NCI-H345 (cell line): ENCODE data around the gene BEST3.
"Not testable (repeated sequence)": the region's sequence is repeated elsewhere in the genome, so short reads cannot be mapped to it uniquely, and the experiment has no call there.

Experiments used
- DNase-seq: peaks from one replicate; lab custom pipeline; 2025; lab: John Stamatoyannopoulos, UW

The BEST3 gene

DNA sequence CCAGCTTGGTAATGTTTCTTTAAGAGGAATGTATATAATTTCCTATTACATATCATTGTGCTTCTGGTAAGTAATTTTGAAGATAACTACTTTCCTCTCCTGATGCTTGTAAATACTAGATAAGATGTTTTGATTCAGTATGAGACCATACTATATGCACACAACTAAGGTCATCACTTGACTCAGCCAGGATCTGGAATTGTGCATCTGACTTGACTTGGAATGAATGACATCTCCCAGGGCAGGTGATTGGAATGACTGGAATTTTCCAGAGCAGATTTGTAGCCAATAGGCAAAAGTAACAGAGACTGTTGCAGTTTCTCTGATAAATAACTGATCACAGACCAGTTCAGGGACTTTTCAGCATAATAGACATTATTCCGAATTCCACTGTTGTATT is 11.1 kb downstream of the BEST3 start:
- no peak for DNase-seq

DNA sequence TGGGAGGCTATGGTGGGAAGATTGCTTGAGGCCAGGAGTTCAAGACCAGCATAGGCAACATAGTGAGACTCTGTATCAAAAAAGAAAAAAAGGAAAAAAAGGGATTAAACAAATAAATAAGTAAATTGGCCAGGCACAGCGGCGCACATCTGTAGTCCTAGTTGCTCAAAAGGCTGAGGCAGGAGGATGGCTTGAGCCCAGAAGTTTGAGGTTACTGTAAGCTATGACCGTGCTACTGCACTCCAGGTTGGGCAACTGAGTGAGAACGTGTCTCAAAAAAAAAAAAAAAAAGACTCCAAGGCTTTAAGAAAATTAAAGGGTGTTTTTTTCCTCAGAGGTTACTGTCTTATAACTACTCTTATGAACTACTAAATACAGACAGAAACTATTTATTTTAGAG is 11.7 kb downstream of the BEST3 start:
- DNase-seq, result no peak

DNA sequence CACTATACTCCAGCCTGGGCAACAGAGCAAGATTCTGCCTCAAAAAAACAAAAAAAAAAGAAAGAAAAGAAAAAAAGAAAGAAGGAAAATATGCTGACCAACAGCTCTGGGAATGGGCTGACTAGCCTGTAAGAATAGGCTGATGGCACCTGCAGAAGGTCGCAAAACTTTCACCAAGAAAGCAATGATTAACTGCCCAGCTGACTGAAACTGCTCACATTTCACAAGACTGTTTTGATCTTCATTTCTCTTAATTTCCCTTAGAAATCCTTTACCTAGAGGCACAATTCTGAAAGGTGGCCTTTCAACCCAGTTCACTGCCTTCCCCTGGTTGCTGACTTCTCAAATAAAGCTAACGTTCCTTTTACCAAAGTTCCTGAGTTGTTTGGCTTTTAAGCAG is 12.4 kb downstream of the BEST3 start:
- no peak for DNase-seq

DNA sequence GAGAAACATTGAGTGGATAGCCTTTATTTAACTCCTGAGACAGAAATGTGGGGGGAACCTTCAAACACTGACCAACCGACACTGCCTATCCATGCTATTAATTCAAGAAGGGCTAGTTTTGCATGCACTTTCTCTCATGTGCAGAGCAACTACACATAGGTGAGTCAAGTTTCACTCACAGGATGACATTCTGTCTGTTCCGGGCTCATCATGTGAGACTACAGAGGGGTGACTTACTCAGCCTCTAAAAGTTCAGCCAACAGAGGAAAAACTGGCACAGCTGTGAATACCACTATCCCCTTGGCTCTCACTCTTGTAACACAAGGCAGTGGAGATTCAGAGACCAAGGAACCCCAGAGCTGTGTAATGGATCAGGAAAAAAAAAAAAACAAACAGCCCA is 13.3 kb downstream of the BEST3 start:
- no peak for DNase-seq

DNA sequence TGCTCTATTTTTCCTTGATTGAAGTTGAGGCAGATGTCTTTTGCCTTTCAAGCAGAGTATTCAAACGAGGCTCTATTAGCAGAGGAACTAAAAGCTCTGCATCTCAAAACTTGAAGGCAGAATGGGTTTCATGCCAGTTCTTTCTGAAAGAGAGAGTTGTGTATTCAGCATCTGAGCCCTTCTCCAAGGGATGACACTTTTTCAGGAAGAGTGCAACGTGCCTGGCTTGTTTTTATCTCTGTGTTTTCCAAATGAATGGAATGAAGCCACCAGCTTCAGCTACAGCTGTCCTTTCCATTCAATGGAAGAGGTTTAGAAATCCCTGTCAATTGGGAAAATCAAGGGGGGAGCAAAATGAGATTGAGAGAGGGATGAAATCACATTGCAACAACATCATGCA is 14.6 kb downstream of the BEST3 start:
- DNase-seq, result no peak

DNA sequence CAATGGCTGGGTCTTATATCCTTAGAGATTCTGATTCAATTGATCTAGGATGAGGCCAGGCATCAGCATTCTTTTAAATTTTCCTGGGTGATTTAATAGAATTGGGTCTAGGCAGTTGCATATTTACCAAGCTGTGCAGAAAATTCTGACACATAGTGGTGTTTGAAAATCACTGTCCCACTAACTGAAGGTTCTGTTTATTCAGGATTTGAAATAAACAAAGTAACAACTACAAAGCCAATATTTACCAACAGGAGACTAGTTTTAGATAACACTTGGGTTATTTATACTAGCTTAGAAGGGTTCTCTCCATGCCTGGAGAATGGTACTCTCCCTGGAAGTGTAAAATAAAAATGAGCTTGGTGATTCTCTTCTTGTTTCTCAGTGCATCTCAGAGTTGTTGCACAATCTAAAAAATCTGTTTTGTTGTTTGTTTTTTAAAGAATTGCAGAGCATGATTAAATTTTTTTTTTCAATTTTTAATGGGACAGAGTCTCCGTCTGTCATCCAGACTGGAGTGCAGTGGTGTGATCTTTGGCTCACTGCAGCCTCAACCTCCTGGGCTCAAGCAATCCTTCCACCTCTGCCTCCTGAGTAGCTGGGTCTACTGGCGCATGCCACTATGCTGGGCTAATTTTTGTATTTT is 16.9 kb downstream of the BEST3 start:
- DNase-seq, result no peak

DNA sequence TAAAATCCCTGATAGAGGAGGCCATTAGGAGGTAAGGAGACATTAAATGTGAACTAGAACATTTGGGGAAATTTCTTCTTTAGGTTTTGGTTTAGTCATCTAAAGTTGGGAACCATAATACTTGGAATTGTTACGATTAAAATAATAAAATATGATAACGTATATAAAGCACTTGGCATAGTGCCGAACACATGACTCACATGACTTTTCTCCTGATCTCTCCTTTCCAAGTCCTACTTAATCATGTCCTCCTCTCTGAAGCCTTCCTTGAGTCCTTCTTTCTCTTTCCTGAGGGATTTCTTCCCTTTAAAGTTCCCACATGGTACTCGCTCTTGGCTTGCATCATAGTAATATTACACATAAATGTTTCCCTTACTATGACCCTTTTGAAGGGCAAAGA is 20.0 kb downstream of the BEST3 start:
- DNase-seq, result no peak

DNA sequence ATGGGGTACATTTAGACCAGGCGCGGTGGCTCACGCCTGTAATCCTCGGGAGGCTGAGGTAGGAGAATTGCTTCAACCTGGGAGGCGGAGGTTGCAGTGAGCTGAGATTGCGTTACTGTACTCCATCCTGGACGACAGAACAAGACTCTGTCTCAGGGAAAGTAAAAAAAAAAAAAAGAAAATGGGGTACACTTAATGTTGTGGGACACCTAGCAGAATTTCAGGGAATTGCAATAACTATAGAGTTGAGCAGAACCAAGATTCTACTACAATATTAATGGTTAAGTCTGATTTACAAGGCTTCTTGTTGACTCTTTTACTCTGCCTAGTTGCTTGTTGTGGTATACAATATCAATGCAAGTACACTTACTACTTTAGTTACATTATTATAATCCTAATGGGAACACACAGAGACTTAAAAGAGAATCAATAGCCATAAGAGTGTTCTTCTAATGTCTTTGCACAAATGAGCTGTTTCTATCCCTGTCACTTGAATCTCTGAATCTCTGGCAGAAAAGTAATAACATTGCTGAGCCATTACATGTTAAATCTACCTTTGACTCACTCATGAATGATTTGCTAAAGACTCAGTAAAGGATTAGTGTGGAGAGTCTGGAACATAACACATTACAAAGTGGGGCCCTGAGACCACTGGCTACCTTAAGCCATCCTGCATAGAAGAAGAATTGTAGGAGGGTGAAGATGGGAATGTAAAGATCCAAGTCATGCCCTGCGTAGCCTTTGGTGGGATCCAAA is 22.7 kb downstream of the BEST3 start:
- no peak for DNase-seq

DNA sequence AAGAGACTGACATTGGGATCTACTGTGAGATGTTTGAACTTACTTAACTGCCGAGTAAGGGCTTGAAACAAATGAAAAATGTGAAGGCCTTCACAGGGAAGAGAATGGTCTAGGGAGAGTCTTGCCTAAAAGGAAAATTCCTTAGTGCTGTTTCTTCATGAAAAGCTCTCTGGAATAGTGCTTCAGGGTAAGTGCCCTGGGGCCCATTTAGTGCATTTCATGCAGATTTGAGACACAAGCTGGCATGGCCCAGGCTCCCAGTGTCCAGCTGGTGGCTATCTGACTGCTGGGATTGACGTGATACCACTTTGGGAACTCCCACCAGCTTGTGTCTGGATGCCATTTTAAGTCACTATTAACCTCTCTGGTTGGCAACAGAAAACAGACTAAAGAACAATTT is 26.9 kb downstream of the BEST3 start:
- no peak for DNase-seq

DNA sequence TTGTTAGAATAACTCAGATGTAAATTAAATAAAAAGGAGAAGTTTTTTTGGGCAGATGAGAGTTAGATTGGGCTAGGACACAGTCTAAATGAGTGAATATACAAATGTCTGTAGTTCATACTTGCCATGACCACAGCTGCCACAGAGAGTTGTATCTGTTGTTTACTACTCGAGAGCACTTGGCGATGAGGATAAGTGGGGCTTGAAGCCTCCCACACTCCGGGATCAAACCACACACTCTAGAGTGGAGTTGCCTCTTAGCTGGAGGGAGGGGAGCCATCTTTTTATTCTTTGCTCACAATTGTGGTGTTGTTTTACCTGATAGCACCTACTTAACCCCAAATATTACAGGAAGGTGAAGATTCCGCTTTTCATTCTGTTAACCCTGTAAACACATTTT is 27.5 kb downstream of the BEST3 start:
- DNase-seq, result peak; percentile 29

DNA sequence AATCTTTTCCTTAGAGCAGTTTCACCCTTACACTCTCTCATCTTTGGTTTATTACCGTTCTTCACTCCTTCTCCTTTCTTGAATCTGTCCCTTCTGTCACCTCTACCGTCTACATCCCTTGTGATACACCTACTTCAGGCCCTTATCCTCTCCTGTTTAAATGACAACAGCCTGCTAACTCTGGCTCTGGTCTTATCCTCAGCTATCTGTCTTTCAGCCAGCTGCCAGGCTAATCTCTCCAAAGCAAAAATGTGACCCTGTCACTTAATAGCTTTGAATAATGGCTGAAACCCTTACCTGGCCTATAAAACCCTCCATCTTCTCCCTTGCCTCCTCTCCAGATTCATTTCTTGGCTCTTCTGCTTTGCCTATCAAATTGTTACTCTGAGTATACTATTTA is 32.3 kb downstream of the BEST3 start:
- no peak for DNase-seq

DNA sequence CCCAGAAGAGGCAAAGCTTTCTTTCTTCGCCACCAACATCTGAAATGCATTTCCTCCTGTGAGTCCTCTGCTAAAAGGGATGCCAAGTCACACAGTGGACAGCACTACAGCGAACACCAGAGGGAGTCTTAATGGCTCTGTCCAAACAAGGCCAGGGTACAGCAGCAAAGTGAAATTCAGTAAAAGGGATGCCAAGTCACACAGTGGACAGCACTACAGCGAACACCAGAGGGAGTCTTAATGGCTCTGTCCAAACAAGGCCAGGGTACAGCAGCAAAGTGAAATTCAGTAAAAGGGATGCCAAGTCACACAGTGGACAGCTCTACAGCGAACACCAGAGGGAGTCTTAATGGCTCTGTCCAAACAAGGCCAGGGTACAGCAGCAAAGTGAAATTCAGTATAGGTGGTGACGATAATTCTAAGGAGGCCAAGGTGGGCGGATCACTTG is 34.1 kb downstream of the BEST3 start:
- not testable (repeated sequence) for DNase-seq

DNA sequence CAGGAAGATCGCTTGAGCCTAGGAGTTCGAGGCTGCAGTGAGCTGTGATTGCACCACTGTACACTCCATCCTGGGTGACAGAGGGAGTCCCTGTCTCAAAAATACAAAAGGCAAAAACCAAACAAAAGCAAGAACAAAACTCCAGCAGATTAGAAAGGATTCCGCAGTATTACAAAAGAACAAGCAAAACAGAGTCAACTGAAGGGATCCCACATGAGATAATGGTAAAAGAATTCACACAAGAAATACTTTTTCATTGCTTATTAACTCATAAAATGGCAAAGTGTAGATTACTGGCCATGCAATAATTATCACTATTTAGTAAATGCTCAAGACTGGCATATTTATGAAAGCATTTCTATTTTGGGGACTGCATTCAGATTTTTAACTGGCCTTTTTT is 35.4 kb downstream of the BEST3 start:
- no peak for DNase-seq

DNA sequence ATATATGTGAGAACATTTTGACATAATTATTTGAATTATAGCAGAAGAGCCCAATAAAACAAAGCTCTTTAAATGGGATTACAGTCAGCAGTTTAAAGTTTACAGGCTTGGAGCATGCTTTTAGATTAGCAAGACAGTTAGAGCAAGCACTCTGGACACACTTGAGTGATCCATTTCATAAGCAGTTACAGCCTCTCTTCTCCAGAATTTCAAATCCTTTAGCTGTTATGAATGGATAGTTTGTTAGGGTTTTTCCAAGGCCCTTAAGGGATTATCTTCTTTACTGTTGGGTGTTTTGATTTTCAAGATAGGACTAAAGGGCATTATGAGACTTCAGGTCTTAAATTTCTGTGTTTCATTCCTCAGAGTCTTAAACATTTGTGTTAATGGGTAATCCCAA is 36.3 kb downstream of the BEST3 start:
- no peak for DNase-seq

DNA sequence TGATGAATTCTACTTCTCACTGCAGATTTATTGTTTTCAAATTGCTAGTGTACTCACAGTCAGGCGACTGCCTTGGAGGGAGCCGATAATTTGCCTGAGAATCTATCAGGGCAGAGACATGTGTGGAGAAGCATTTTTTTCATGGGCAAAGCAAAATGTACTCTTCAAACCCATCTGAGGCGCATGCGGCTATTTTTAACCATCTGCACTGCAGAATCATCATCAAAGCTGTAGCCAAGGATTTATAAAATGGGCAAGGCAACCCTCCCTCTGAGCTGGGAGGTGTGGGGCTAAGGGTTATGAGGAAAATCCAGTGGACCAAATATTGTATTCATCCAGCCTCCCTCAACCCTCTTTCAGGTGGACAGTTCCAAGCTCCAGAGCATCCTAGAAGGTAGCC is 37.7 kb downstream of the BEST3 start:
- no peak for DNase-seq

DNA sequence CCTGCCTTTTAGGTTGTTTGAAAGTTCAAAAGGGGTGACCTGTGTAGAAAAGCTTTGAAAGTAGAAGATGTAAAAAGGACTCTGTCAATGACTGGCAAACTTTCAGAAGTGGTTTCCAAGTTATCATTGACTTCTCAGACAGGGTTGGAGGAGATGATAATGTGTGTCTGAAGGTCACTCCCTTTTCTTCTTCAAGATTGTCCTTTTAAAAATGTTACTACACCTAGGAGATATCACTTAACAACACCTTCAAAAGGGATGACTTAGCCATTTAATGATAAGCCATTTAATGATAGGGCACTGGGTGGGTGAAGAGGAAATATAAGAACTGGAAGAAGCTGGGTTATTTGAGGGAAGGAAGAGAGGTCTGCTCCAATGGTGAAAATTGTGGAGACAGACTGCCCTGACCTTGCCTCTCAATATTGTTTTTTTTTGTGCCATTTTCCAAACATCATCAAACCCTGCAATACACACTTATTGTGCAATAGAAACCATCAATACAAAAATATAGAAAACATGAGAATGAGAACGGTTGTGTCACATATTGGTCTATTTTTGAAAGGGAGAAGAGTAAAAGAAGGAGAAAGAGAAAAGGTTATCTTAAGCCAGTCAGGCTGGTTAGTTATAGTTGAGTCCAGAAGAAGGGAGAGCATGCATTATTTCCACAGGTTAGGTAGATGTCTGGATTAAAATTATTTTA is 38.8 kb downstream of the BEST3 start:
- no peak for DNase-seq

DNA sequence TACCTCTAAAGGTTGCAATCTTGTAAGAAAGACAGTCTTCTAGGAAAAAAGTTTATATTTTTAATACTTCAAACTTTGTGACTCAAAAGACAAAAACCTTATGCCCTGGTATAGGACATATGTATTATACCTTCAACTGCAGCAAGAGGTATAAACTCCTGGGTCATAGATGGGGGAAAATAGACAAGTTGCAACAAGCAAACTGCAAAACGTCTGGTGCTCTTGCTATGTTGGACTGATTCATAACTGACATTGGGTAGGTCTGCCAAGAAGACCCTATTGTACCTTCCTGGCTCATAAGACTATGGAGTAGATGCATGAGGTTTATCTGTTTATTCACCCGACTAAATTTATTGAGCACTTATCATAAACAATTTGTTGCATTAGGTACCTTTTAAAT is 40.9 kb downstream of the BEST3 start:
- no peak for DNase-seq

DNA sequence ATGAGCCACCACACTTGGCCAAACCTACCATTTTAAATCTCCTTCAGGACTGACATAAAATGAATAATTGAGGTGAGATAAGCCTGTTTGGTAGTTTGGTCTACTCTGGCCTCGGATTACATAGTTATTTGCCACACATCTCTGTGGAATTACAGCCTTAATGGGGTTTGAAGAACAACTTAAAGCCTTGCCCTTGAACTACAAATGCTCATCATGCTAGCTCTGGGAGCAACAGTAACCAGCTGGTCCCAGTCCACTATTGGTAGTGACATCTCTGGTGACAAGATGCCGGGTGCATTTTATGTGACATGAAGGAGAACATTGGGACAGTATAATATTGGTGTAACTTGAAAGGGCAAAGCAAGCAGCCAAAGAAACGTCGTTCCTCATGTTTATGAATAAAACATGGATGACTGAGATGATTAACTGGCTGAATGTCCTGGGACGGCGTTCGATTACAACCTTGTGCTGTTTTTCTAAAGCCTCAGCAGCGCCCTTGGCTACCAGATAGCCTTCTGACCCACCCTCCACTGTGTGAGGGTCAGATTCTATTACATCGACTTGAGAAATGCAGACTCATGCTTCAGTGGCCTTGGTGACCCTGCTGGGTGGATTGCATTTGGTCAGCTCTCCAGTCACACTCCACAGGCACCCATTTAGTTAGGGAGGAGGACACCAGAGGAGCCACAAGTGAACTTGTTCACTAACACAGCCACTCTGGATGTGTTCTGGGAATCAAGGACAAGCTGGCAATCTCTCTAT is 41.5 kb downstream of the BEST3 start:
- DNase-seq, result no peak

DNA sequence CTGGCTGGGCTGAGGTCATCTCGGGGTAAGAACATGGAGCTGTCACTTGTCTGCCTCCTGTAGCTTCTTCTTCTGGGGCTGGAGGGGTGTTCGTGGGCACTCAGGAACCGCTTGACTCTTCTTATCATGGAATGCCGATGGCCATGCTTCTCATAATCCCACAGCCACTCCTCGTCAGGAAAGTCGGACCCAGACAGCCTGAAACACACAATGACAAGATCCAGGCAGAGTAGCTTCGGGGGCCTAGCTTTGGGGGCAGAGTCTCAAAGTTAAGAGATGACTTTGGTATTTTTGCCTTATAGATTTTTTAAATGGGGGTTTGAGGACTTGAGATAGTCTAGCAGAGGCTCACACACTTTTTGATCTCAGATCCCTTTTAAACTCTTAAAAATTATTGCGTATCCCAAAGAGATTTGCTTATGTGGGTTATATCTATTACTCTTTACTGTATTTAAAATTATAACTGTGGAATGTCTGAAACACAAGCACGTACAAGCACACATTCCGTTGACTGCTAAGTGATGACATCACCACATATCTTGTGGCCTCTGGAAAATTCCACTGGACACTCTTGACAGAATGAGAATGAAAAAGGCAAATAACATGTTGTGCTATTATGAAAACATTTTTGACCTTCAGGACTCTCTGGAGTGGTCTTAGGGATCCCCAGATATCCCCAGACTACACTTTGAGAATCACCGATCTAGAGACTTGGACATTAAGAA is 43.3 kb downstream of the BEST3 start:
- DNase-seq, result no peak

DNA sequence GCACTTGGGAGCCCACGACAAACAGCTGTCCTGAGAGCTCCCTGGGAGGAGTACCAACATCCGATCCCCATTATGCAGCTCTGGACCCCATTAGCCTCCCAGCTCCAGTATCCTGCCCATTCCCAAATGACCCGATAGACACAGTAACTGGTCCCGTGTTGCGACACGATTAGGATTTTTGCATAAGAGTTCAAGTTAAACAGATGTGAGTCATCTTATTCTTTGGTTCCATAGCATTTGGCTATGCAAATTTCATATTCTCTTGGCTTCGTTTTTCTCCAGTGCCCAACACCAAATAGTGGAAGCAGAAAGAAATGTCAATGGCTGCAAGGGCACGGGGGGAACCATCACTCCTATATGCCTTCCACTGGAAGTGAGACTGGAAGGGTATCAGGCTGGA is 45.4 kb downstream of the BEST3 start:
- no peak for DNase-seq

DNA sequence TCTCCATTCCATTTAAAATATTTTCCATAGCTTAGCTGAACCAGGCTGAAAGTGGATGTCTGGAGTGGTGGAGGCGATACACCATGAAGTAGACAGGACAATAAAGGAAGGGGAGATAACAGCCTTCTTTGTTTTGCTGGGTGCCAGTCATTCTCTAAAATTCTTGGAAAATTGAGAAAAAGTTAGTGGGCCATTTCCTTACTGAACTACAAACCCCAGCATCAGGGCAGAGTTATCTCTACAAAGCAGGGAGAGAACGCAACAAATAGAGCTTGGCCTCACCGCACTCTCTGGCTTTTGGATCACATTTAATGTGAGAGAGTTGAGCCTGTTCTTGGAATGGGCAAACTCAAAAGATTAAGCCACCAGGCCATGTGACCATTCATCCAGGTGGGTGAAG is 47.2 kb downstream of the BEST3 start:
- DNase-seq, result no peak

DNA sequence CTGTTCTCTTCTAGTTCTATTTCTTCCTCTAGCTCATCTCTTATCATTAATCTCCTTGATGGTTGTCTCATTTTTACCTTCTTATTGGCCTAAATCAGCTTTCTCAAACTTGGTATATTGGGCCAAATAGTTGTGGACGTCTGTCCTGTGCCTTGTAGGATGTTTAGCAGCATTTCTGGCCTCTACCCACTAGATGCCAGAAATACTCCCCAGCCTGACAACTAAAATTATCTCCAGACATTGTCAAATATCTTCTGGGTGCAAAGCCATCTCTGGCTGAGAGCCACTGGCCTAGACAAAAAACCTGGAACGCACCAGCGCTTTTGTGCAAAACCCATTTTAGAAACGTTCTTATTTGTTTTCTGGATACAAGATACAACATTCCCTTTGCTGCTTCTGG is 49.6 kb downstream of the BEST3 start:
- DNase-seq, result no peak
